Measurements from ENCODE around the gene SLC16A4. TPM values are rescaled to one million over a fixed set of nuclear protein-coding genes. Genes with fewer than 3 reads are reported as not detected.

Gene SLC16A4
- total and polyA plus RNA-seq, 10 of the 15 experiments (the other 5 are each of a cell fraction or from before 2014, with no cell fraction given) = 0.13 to 2.2 (median 0.26) TPM; not detected in 1

DNA sequence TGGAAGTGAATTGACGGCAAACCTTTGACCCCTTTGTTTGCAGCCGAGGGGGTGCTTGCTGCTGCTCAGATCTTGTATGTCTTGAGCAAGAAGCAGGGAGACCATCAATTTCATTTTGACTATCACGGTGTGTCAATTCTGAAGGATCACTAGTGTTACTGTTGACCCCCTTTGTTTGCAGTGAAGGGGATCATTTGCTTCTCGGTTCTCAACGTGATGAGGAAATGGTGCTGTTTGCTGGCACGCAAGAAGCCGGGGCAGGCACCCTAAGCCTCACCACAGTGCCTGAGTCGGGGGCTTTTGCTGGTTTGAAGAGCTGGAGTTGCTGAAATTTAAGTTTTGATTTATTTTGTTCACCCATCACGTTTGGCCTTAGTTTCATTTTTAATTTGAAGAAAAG, 44.1 kb downstream of the SLC16A4 start (continued):
- TF ChIP-seq, protein P1, sequence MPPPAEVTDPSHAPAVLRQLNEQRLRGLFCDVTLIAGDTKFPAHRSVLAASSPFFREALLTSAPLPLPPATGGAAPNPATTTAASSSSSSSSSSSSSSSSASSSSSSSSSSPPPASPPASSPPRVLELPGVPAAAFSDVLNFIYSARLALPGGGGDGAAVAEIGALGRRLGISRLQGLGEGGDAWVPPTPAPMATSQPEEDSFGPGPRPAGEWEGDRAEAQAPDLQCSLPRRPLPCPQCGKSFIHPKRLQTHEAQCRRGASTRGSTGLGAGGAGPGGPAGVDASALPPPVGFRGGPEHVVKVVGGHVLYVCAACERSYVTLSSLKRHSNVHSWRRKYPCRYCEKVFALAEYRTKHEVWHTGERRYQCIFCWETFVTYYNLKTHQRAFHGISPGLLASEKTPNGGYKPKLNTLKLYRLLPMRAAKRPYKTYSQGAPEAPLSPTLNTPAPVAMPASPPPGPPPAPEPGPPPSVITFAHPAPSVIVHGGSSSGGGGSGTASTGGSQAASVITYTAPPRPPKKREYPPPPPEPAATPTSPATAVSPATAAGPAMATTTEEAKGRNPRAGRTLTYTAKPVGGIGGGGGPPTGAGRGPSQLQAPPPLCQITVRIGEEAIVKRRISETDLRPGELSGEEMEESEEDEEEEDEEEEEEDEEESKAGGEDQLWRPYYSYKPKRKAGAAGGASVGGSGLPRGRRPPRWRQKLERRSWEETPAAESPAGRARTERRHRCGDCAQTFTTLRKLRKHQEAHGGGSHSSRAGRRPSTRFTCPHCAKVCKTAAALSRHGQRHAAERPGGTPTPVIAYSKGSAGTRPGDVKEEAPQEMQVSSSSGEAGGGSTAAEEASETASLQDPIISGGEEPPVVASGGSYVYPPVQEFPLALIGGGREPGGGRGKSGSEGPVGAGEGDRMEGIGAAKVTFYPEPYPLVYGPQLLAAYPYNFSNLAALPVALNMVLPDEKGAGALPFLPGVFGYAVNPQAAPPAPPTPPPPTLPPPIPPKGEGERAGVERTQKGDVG (CRISPR knock-in tag; IDR thresholded peaks at IDR 0.05) = no peak
- TF ChIP-seq RUNX3 (IDR thresholded peaks at IDR 0.05; ENCODE audit: low read length) = peak; percentile 43
- TF ChIP-seq CREM (IDR thresholded peaks at IDR 0.05; ENCODE audit: low read depth) = peak; percentile 31; the same call in 1 of the 2 replicates
- TF ChIP-seq SPI1 (IDR thresholded peaks at IDR 0.05; ENCODE audit: borderline replicate concordance, insufficient read depth, low read depth, low read length) = peak; percentile 31; the same call in 1 of the 2 replicates
- no peak for TF ChIP-seq SUPT20H (IDR thresholded peaks at IDR 0.05; ENCODE audit: borderline replicate concordance, control insufficient read depth, low read depth, low read length)
- TF ChIP-seq ZNF274 (IDR thresholded peaks at IDR 0.05; ENCODE audit: insufficient read depth, insufficient read length) = no peak

DNA sequence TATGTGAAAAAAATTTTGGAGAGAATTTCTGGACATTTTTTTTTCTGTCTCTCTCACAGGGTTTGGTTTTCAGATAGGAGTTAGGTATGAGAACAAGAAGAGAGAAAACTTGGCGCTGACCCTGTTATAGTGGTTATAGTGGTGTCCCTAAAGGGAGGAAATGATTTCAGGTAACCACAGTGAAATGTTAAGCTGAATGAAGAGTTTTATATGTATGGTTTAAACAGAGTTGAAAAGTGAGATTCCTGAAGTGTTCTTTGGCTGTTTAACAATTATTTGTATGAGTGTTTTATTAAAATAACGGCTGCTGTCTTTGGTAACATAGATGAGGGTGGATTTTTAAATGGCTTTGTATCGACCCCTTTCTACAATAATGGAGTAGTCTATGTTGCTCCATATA, 45.3 kb downstream of the SLC16A4 start:
- ChIA-PET SMC1A (ENCODE audit: uncharacterized antibody, unreplicated experiment) (interaction anchor here (0.7 to 3.6 kb wide), 4 partner anchors 38 to 63 kb away, joined by 3 to 16 read pairs (median 5); no protein-coding TSS in a partner anchor), RAD21 (ENCODE audit: unreplicated experiment) (interaction anchor here (6.2 kb wide), 1 partner anchor 39 kb away, joined by 35 read pairs; no protein-coding TSS in a partner anchor), CTCF (interaction anchor here (0.7 to 1.8 kb wide), 2 partner anchors 50 to 138 kb away, joined by 3 read pairs; no protein-coding TSS in a partner anchor), POLR2A (interaction anchor here (0.6 kb wide), 1 partner anchor 28 kb away, joined by 3 read pairs; no protein-coding TSS in a partner anchor)
- no TSS peak for BruUV-seq (replicated peaks)
- H3K4me2 ChIP-seq (ENCODE audit: control insufficient read depth, insufficient read depth) = peak overlapping the region; percentile 45
- H3K9ac ChIP-seq (ENCODE audit: control insufficient read depth, insufficient read depth, low read length) = peak overlapping the region; percentile 16; the same call in 1 of the 2 replicates
- H3K27me3 ChIP-seq (replicated peaks in 1 of 2; ENCODE audit: control insufficient read depth in 2 of 2, insufficient read depth in 2 of 2, low read length in 1 of 2) = no peaks in the 10 kb centered on the region
- peak; percentile 77 for TF ChIP-seq RUNX3 (IDR thresholded peaks at IDR 0.05; ENCODE audit: low read length)
- TF ChIP-seq, protein P2, sequence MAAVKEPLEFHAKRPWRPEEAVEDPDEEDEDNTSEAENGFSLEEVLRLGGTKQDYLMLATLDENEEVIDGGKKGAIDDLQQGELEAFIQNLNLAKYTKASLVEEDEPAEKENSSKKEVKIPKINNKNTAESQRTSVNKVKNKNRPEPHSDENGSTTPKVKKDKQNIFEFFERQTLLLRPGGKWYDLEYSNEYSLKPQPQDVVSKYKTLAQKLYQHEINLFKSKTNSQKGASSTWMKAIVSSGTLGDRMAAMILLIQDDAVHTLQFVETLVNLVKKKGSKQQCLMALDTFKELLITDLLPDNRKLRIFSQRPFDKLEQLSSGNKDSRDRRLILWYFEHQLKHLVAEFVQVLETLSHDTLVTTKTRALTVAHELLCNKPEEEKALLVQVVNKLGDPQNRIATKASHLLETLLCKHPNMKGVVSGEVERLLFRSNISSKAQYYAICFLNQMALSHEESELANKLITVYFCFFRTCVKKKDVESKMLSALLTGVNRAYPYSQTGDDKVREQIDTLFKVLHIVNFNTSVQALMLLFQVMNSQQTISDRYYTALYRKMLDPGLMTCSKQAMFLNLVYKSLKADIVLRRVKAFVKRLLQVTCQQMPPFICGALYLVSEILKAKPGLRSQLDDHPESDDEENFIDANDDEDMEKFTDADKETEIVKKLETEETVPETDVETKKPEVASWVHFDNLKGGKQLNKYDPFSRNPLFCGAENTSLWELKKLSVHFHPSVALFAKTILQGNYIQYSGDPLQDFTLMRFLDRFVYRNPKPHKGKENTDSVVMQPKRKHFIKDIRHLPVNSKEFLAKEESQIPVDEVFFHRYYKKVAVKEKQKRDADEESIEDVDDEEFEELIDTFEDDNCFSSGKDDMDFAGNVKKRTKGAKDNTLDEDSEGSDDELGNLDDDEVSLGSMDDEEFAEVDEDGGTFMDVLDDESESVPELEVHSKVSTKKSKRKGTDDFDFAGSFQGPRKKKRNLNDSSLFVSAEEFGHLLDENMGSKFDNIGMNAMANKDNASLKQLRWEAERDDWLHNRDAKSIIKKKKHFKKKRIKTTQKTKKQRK (IDR thresholded peaks at IDR 0.05; ENCODE audit: low read depth, low read length) = no peak
- TF ChIP-seq SREBF2 (IDR thresholded peaks at IDR 0.05; ENCODE audit: low read length) = no peak
- intact Hi-C loops (cut with micrococcal nuclease; ENCODE audit: unreplicated experiment) = no loop called here
- H2AFZ ChIP-seq (ENCODE audit: control insufficient read depth, low read depth, low read length) = no peak overlapping the region
- 45% methylated on average over 3 of the region's 3 CpGs for WGBS (ENCODE audit: insufficient coverage, insufficient replicate concordance, low lambda C conversion rate, missing lambda C conversion rate)
- peak overlapping the region; percentile 83; the same call in 1 of the 2 replicates for H3K4me3 ChIP-seq
- peaks cover 13 to 30% of the 10 kb centered on the region in 2 experiments for H3K36me3 ChIP-seq (ENCODE audit: control insufficient read depth in 2 of 2, insufficient read depth in 2 of 2, low read length in 1 of 2)
- H3K79me2 ChIP-seq (ENCODE audit: control insufficient read depth, insufficient read depth, low read length) = peaks cover 100% of the 10 kb centered on the region
- ATAC-seq = peak; percentile 29; the same call in 2 of the 3 replicates
- no peaks in the 10 kb centered on the region for H3K9me3 ChIP-seq (replicated peaks; ENCODE audit: control insufficient read depth, insufficient read depth, low read length)
- no peak for DNase-seq (ENCODE audit: low read depth, low spot score)
- peak overlapping the region; percentile 14; the same call in 1 of the 2 replicates for H3K27ac ChIP-seq (ENCODE audit: control insufficient read depth, insufficient read depth)
- H4K20me1 ChIP-seq (ENCODE audit: control insufficient read depth, insufficient read depth) = peaks cover 6% of the 10 kb centered on the region; the same call in 1 of the 2 replicates
- peak; percentile 82 for FAIRE-seq
- in situ Hi-C loops (cut with MboI) = no loop called here
- peaks cover 14% of the 10 kb centered on the region for H3K4me1 ChIP-seq (ENCODE audit: control insufficient read depth, insufficient read depth, low read length)
